NCI-H2227 (cell line): ENCODE data around the gene ZNF599.

Experiments used
- DNase-seq: peaks from one replicate; lab custom pipeline; 2025; ENCODE audit not compliant: unreplicated experiment; lab: John Stamatoyannopoulos, UW

Gene ZNF599

GRCh38 chr19:34744896-34745690 is 27.9 kb downstream of the ZNF599 start:
- DNase-seq, result no peak

- peak; percentile 71 for DNase-seq
Measured at GRCh38 chr19:34734537-34735103, 38.4 kb downstream of the ZNF599 start.

- peak; percentile 100 for DNase-seq
Measured at GRCh38 chr19:34733746-34734536, 39.1 kb downstream of the ZNF599 start, which contains the start of gene ZNF181. TSS of gene ZNF181 (plus strand) at chr19:34734243. CDS start at chr19:34735038, 795 bp downstream.

GRCh38 chr19:34733266-34733745 is 39.7 kb downstream of the ZNF599 start:
- peak; percentile 98 for DNase-seq

GRCh38 chr19:34732612-34733211 is 40.3 kb downstream of the ZNF599 start:
- DNase-seq, result peak; percentile 81

- DNase-seq, result no peak
Measured at GRCh38 chr19:34731964-34732363, 41.1 kb downstream of the ZNF599 start.

- DNase-seq, result no peak
Measured at GRCh38 chr19:34731019-34731829, 41.8 kb downstream of the ZNF599 start.

GRCh38 chr19:34725400-34725799 is 47.6 kb downstream of the ZNF599 start:
- no peak for DNase-seq

- no peak for DNase-seq
Measured at GRCh38 chr19:34722353-34722752, 50.7 kb downstream of the ZNF599 start.

GRCh38 chr19:34715357-34715756 is 57.7 kb downstream of the ZNF599 start:
- no peak for DNase-seq

GRCh38 chr19:34713262-34713637 is 59.8 kb downstream of the ZNF599 start:
- no peak for DNase-seq

GRCh38 chr19:34712395-34713261 is 60.4 kb downstream of the ZNF599 start:
- DNase-seq, result peak; percentile 98

- DNase-seq, result no peak
Measured at GRCh38 chr19:34711890-34712289, 61.1 kb downstream of the ZNF599 start.
